OCI-LY3 (cell line): ENCODE measurements around the gene HTRA1.

Experiments used
- H2AFZ ChIP-seq: fragments of 200-600, 300-600 bp; shearing (Covaris generic); 2 replicates; pipeline ENCODE4 v1.6.0; 2014; ENCODE audit warnings: antibody characterized with exemption, low read depth, low read length
- H3K27ac ChIP-seq: fragments of 200-600, 300-600 bp; sonication (generic); 2 replicates; pipeline ENCODE4 v1.5.1; 2014; ENCODE audit warnings: mild to moderate bottlenecking, low read length, moderate library complexity, mixed read lengths
- H3K27me3 ChIP-seq: fragments of 200-600, 300-600 bp; sonication (generic); 2 replicates; pipeline ENCODE4 v1.6.1; 2014; ENCODE audit warnings: low read depth, low read length, mixed read lengths
- H3K36me3 ChIP-seq: fragments of 200-600, 300-600 bp; sonication (generic); replicated peaks from 2 replicates; pipeline ENCODE3; 2014; ENCODE audit warnings: low read depth, low read length, mixed read lengths
- H3K4me1 ChIP-seq: fragments of 300-600, 200-600 bp; sonication (generic); 2 replicates; pipeline ENCODE4 v1.6.1; 2014; ENCODE audit warnings: low read length, mixed read lengths
- H3K4me2 ChIP-seq: fragments of 200-600, 300-600 bp; sonication (generic); 2 replicates; pipeline ENCODE4 v1.6.1; 2014; ENCODE audit warnings: low read length, mixed read lengths
- H3K4me3 ChIP-seq: fragments of 300-600, 200-600 bp; sonication (generic); 2 replicates; pipeline ENCODE4 v1.5.1; 2014; ENCODE audit warnings: antibody characterized with exemption, mild to moderate bottlenecking, low read length, moderate library complexity
- H3K79me2 ChIP-seq: fragments of 300-600, 200-600 bp; shearing (Covaris generic); 2 replicates; pipeline ENCODE4 v1.6.1; 2014; ENCODE audit warnings: mild to moderate bottlenecking, low read length, mixed read lengths
- H3K9ac ChIP-seq: fragments of 300-600, 200-600 bp; shearing (Covaris generic); 2 replicates; pipeline ENCODE4 v1.6.0; 2014; ENCODE audit warnings: mild to moderate bottlenecking, low read length, moderate library complexity
- H3K9me3 ChIP-seq: fragments of 200-600, 300-600 bp; shearing (Covaris generic); 2 replicates; pipeline ENCODE4 v1.6.1; 2014; ENCODE audit warnings: low read length, mixed read lengths; ENCODE audit not compliant: insufficient read depth
- H4K20me1 ChIP-seq: fragments of 200-600, 300-600 bp; sonication (generic); 2 replicates; pipeline ENCODE4 v1.6.1; 2016; ENCODE audit warnings: low read length, mixed read lengths; ENCODE audit not compliant: insufficient read depth
- EZH2phosphoT487 ChIP-seq: fragments of 200-600 bp; shearing (Covaris generic); IDR thresholded peaks from 2 replicates; pipeline ENCODE4 v1.6.1; 2018; ENCODE audit warnings: antibody characterized with exemption, mixed run types, low read depth
- TF ChIP-seq, protein P1 (sequence below): fragments of 200-600, 300-600 bp; sonication (generic); IDR thresholded peaks from 2 replicates; pipeline ENCODE4 v1.5.1; 2014; ENCODE audit warnings: antibody characterized with exemption, low read length, low read depth

HTRA1 gene

DNA sequence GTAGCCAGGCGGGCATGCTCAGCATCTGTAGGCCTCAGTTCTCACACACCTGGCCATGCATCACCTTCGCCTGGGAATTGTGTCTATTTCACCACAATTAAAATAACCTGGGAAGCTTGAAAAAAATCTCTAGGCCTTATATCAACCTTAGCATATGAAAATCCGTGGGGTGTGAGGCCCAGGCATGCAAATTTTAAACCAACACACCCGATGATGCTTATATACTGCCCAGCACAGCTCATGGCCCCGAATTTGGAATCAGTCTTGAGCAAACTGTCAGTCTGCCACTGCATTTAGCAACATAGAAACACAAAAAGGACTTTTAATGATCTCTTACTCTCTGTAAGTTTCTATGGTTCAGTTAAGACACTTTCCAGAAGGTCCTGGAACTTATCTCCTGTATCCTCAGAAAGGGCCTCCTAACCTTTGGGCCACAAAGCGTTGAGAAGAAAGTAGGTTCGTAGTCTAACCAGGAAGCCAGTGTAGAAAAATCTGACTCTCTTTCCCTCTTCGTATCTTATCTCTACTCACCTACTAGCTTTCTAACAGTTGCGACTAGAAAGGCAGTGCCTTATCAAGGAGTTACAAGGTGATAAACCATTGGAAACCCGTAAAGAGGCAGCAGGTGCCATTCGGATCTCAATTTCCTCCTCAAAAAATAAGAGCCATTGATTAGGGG is 87.2 kb downstream of the HTRA1 start:
- H2AFZ ChIP-seq: no peak overlapping the region

DNA sequence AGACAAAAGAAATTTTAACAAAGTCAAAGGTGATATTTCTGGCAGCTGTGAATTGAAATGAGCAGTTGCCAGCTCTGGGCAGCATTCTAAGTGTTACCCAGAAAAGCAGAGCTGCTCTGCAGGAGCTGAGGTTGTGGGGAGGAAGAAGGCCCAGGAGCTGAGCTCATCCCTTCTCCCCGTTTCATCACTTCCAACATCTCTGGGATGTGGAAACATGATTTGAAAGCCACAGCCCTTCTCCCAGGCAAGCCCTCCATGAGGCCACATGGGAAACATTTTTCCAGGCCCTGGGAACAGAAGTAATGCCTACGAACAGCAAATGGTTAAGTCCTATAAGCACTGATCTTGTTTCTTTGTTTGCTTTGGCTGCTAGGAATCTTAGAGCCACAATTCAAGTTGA is 88.3 kb downstream of the HTRA1 start:
- H2AFZ ChIP-seq: no peak overlapping the region
- no peak overlapping the region for H3K27ac ChIP-seq
- no peaks in the 10 kb centered on the region for H4K20me1 ChIP-seq
- H3K4me1 ChIP-seq: no peaks in the 10 kb centered on the region
- H3K4me2 ChIP-seq: no peak overlapping the region
- H3K4me3 ChIP-seq: no peak overlapping the region
- H3K9ac ChIP-seq: no peak overlapping the region
- H3K27me3 ChIP-seq: no peaks in the 10 kb centered on the region
- no peaks in the 10 kb centered on the region for H3K79me2 ChIP-seq
- no peak for TF ChIP-seq EZH2phosphoT487
- TF ChIP-seq, protein P1, sequence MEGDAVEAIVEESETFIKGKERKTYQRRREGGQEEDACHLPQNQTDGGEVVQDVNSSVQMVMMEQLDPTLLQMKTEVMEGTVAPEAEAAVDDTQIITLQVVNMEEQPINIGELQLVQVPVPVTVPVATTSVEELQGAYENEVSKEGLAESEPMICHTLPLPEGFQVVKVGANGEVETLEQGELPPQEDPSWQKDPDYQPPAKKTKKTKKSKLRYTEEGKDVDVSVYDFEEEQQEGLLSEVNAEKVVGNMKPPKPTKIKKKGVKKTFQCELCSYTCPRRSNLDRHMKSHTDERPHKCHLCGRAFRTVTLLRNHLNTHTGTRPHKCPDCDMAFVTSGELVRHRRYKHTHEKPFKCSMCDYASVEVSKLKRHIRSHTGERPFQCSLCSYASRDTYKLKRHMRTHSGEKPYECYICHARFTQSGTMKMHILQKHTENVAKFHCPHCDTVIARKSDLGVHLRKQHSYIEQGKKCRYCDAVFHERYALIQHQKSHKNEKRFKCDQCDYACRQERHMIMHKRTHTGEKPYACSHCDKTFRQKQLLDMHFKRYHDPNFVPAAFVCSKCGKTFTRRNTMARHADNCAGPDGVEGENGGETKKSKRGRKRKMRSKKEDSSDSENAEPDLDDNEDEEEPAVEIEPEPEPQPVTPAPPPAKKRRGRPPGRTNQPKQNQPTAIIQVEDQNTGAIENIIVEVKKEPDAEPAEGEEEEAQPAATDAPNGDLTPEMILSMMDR: no peak
- H3K36me3 ChIP-seq: no peaks in the 10 kb centered on the region
- no peaks in the 10 kb centered on the region for H3K9me3 ChIP-seq

More for the DNA sequence above, 87.2 kb downstream of the HTRA1 start:
- Histone ChIP-seq H3K27ac (no peak overlapping the region), H3K4me3 (no peak overlapping the region), H3K79me2 (no peaks in the 10 kb centered on the region), H3K9me3 (no peaks in the 10 kb centered on the region), H3K36me3 (no peaks in the 10 kb centered on the region), H3K27me3 (no peaks in the 10 kb centered on the region), H4K20me1 (no peaks in the 10 kb centered on the region), H3K4me2 (no peak overlapping the region), H3K4me1 (no peaks in the 10 kb centered on the region), H3K9ac (no peak overlapping the region)
- no peak for TF ChIP-seq EZH2phosphoT487
- TF ChIP-seq, protein P1: no peak

DNA sequence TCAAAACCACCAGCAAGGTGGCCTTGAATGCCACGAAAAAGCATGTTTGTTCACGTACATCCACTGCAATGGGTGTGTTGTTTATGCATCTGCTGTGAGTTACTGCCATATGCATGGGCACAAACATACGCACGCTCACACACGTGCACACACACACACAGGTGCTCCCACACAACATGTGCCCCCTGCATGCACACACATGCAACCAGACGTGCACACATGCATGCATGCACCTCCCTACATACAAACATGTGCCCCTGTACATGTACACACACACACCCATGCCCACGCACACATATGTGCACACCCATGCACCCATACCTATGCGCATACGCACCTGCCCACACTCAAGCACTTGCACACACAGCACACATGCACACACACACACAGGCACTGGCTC is 89.1 kb downstream of the HTRA1 start:
- no peak overlapping the region for H2AFZ ChIP-seq

DNA sequence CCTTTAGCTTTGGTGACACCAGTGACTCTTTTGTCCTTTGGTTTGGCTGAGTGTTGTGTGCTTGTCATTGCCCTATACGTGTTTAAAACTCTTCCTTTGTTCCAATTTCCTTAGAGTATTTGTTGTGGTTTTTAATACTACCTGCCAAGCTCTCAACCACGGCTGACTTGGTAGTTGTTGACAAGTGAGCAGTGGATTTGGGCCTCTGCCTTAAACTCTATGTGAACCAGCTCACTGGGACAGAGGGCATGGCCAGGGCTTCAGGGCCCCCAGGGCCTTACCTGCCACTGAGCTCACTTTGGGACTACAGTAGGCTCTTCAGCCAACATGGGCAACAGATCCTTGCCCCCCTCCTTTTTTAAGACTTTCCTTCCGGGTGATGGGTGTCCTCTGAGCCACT is 89.6 kb downstream of the HTRA1 start:
- H3K9ac ChIP-seq: no peak overlapping the region

More for the DNA sequence above, 89.1 kb downstream of the HTRA1 start:
- Histone ChIP-seq H3K4me2 (no peak overlapping the region), H4K20me1 (no peaks in the 10 kb centered on the region), H3K27me3 (0 out of 2 replicates have a peak, but pooled peaks cover 2% of the 10 kb centered on the region), H3K36me3 (no peaks in the 10 kb centered on the region), H3K9ac (no peak overlapping the region), H3K9me3 (no peaks in the 10 kb centered on the region), H3K4me3 (no peak overlapping the region), H3K79me2 (no peaks in the 10 kb centered on the region), H3K4me1 (no peaks in the 10 kb centered on the region), H3K27ac (no peak overlapping the region)
- TF ChIP-seq, protein P1: no peak
- TF ChIP-seq EZH2phosphoT487: no peak

More for the DNA sequence above, 89.6 kb downstream of the HTRA1 start:
- no peak overlapping the region for H3K4me3 ChIP-seq
- no peak overlapping the region for H3K4me2 ChIP-seq
- no peaks in the 10 kb centered on the region for H3K4me1 ChIP-seq
- no peak for TF ChIP-seq EZH2phosphoT487
- TF ChIP-seq, protein P1: no peak
- H3K79me2 ChIP-seq: no peaks in the 10 kb centered on the region
- H3K36me3 ChIP-seq: no peaks in the 10 kb centered on the region
- H3K9me3 ChIP-seq: no peaks in the 10 kb centered on the region
- no peak overlapping the region for H2AFZ ChIP-seq
- no peak overlapping the region for H3K27ac ChIP-seq
- 0 out of 2 replicates have a peak, but pooled peaks cover 2% of the 10 kb centered on the region for H3K27me3 ChIP-seq
- no peaks in the 10 kb centered on the region for H4K20me1 ChIP-seq
